ENCODE measurements around the gene MSH6.

MSH6 gene

GRCh38 chr2:47782671-47783485 is at the start of gene MSH6:
Gene MSH6, plus strand, starts transcription at chr2:47783145. Its CDS starts 89 bp downstream, at chr2:47783234.
- Histone ChIP-seq H3K79me2 (ENCODE audit: insufficient read depth, low read depth) (peaks cover 40% of the 10 kb centered on the region), H3K4me3 (IDR thresholded peaks at IDR 0.05; ENCODE audit: insufficient read depth, low read depth, low read length) (peak within 1 kb of the TSS; percentile 90), H3K9ac (peak within 1 kb of the TSS; percentile 91), H3K4me2 (peak within 1 kb of the TSS; percentile 98), H4K20me1 (ENCODE audit: insufficient read depth) (peaks cover 35% of the 10 kb centered on the region), H3K36me3 (ENCODE audit: insufficient read depth) (no peaks in the 10 kb centered on the region), H3K27ac (peak within 1 kb of the TSS; percentile 96), H3K4me1 (ENCODE audit: low read depth, poor library complexity, severe bottlenecking) (peaks cover 22% of the 10 kb centered on the region), H3K27me3 (ENCODE audit: insufficient read depth, low read depth) (no peaks in the 10 kb centered on the region), H2AFZ (ENCODE audit: low read depth) (peak within 1 kb of the TSS; percentile 99)
- TF ChIP-seq, protein P1, sequence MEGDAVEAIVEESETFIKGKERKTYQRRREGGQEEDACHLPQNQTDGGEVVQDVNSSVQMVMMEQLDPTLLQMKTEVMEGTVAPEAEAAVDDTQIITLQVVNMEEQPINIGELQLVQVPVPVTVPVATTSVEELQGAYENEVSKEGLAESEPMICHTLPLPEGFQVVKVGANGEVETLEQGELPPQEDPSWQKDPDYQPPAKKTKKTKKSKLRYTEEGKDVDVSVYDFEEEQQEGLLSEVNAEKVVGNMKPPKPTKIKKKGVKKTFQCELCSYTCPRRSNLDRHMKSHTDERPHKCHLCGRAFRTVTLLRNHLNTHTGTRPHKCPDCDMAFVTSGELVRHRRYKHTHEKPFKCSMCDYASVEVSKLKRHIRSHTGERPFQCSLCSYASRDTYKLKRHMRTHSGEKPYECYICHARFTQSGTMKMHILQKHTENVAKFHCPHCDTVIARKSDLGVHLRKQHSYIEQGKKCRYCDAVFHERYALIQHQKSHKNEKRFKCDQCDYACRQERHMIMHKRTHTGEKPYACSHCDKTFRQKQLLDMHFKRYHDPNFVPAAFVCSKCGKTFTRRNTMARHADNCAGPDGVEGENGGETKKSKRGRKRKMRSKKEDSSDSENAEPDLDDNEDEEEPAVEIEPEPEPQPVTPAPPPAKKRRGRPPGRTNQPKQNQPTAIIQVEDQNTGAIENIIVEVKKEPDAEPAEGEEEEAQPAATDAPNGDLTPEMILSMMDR (conservative IDR thresholded peaks at IDR 0.05; ENCODE audit: low read depth, low read length), result no peak

- H3K4me3 ChIP-seq (IDR thresholded peaks at IDR 0.05; ENCODE audit: insufficient read depth, low read depth, low read length), result no peak overlapping the region
- H3K4me1 ChIP-seq (ENCODE audit: low read depth, poor library complexity, severe bottlenecking), result peaks cover 8% of the 10 kb centered on the region
- no peak overlapping the region for H3K9ac ChIP-seq
- TF ChIP-seq, protein P1 (conservative IDR thresholded peaks at IDR 0.05; ENCODE audit: low read depth, low read length), result no peak
- H3K27me3 ChIP-seq (ENCODE audit: insufficient read depth, low read depth), result no peaks in the 10 kb centered on the region
- H2AFZ ChIP-seq (ENCODE audit: low read depth), result no peak overlapping the region
- H4K20me1 ChIP-seq (ENCODE audit: insufficient read depth), result no peaks in the 10 kb centered on the region
- no peak overlapping the region for H3K4me2 ChIP-seq
- H3K27ac ChIP-seq, result no peak overlapping the region
- no peaks in the 10 kb centered on the region for H3K36me3 ChIP-seq (ENCODE audit: insufficient read depth)
- H3K79me2 ChIP-seq (ENCODE audit: insufficient read depth, low read depth), result no peaks in the 10 kb centered on the region
Measured at GRCh38 chr2:47735136-47735869, 47.6 kb upstream of the MSH6 start.

DNA sequence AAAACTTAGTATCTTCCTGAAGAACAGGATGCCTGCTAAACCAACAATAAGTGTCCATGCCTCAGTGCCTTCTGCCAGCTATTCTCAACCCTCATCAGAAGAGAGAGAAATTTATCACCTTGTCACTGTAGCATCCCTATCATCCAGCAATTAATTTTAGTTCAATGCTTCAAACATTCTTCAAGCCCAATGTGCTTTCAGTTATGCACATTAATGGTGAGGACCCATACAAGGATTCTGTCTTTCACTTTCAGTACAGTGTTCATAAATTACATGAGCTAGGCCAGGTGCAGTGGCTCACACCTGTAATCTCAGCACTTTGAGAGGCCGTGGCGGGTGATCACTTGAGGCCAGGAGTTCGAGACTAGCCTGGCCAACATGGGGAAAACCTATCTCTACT is 47.0 kb upstream of the MSH6 start:
- Histone ChIP-seq H3K4me3 (IDR thresholded peaks at IDR 0.05; ENCODE audit: insufficient read depth, low read depth, low read length) (no peak overlapping the region), H3K9ac (no peak overlapping the region), H4K20me1 (ENCODE audit: insufficient read depth) (no peaks in the 10 kb centered on the region), H3K4me1 (ENCODE audit: low read depth, poor library complexity, severe bottlenecking) (peaks cover 8% of the 10 kb centered on the region), H3K79me2 (ENCODE audit: insufficient read depth, low read depth) (no peaks in the 10 kb centered on the region), H3K27me3 (ENCODE audit: insufficient read depth, low read depth) (no peaks in the 10 kb centered on the region), H3K27ac (no peak overlapping the region), H2AFZ (ENCODE audit: low read depth) (no peak overlapping the region), H3K36me3 (ENCODE audit: insufficient read depth) (no peaks in the 10 kb centered on the region), H3K4me2 (no peak overlapping the region)
- TF ChIP-seq, protein P1 (conservative IDR thresholded peaks at IDR 0.05; ENCODE audit: low read depth, low read length), result no peak

DNA sequence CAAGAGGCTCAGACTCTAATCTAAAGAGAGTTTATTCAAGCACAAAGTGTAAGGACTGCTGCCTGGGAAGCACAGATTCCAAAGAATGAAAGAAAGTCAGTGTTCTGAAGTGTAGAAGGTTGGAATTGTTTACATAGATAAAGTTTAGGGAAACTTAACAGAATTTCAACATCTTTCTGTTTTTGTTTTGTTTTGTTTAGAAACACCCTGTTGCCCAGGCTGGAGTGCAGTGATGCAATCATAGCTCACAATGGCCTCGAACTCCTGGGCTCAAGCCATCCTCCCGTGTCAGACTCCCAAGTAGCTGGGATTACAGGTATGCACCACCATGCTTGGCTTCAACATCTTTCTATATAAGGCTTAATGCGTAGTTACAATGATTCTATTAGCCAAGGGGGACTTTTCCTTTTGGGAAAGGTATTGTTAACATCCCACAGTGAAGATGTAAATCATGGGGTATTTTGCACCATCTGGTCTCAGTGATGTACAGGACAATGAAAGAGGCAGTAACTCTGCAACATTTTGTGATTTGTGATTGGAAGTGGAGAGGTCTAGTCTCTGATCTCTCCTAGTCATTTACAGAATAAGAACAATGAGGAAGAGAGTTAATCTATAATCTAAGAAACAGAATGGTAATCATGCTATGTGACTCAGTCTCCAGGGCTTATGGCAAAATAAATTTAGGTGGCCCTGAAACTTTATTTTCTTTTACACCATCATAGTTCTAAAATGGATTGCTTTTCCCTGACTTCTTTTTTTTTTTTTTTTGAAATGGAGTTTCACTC is 45.6 kb upstream of the MSH6 start:
- no peaks in the 10 kb centered on the region for H3K79me2 ChIP-seq (ENCODE audit: insufficient read depth, low read depth)
- no peak overlapping the region for H3K9ac ChIP-seq
- H3K27me3 ChIP-seq (ENCODE audit: insufficient read depth, low read depth), result no peaks in the 10 kb centered on the region
- TF ChIP-seq, protein P1 (conservative IDR thresholded peaks at IDR 0.05; ENCODE audit: low read depth, low read length), result no peak
- no peaks in the 10 kb centered on the region for H4K20me1 ChIP-seq (ENCODE audit: insufficient read depth)
- no peak overlapping the region for H3K4me2 ChIP-seq
- no peak overlapping the region for H3K4me3 ChIP-seq (IDR thresholded peaks at IDR 0.05; ENCODE audit: insufficient read depth, low read depth, low read length)
- H2AFZ ChIP-seq (ENCODE audit: low read depth), result no peak overlapping the region
- no peaks in the 10 kb centered on the region for H3K36me3 ChIP-seq (ENCODE audit: insufficient read depth)
- H3K27ac ChIP-seq, result no peak overlapping the region
- H3K4me1 ChIP-seq (ENCODE audit: low read depth, poor library complexity, severe bottlenecking), result peaks cover 8% of the 10 kb centered on the region
